Mesenchymal stem cell (in vitro differentiated cells and primary cell): ENCODE measurements around the gene C2.

Experiments
- DNase-seq: peaks from one replicate; pipeline ENCODE4 v3.0.0-alpha.2; 2013
- H2AFZ ChIP-seq: one replicate; pipeline ENCODE4 v1.6.1; 2013; ENCODE audit warnings: low read depth, mild to moderate bottlenecking, control low read depth, inconsistent platforms, low read length, moderate library complexity
- H2AK5ac ChIP-seq: 2 replicates; pipeline ENCODE4 v1.6.1; 2013; ENCODE audit warnings: low read length, moderate library complexity, mild to moderate bottlenecking, inconsistent platforms; ENCODE audit not compliant: severe bottlenecking
- H2BK120ac ChIP-seq: one replicate; pipeline ENCODE4 v1.6.1; 2013; ENCODE audit warnings: low read depth, mild to moderate bottlenecking, inconsistent platforms, low read length, moderate library complexity
- H2BK12ac ChIP-seq, 2 experiments: one replicate each; pipeline ENCODE4 v1.6.1; 2013; ENCODE audit warnings: inconsistent platforms in 2 of 2, low read length in 2 of 2, mild to moderate bottlenecking in 2 of 2, moderate library complexity in 2 of 2, control low read depth in 1 of 2
- H2BK15ac ChIP-seq: one replicate; pipeline ENCODE4 v1.6.1; 2013; ENCODE audit warnings: mild to moderate bottlenecking, low read depth, inconsistent platforms; ENCODE audit not compliant: poor library complexity, severe bottlenecking
- H2BK5ac ChIP-seq: 2 replicates; pipeline ENCODE4 v1.6.1; 2013; ENCODE audit warnings: low read depth, mild to moderate bottlenecking, low read length, control low read depth, inconsistent platforms; ENCODE audit not compliant: poor library complexity, severe bottlenecking
- H3K14ac ChIP-seq, 2 experiments: one replicate each; pipeline ENCODE4 v1.6.1; 2013; ENCODE audit warnings: inconsistent platforms in 2 of 2, low read length in 2 of 2, control low read depth in 1 of 2, mild to moderate bottlenecking in 1 of 2, moderate library complexity in 1 of 2
- H3K18ac ChIP-seq, 2 experiments: one replicate each; pipeline ENCODE4 v1.6.1; 2013; ENCODE audit warnings: inconsistent platforms in 2 of 2, low read length in 2 of 2, control low read depth in 1 of 2, low read depth in 1 of 2, mild to moderate bottlenecking in 1 of 2
- H3K23ac ChIP-seq, 2 experiments: one replicate each; pipeline ENCODE4 v1.6.1; 2013; ENCODE audit warnings: inconsistent platforms in 2 of 2, low read length in 2 of 2, mild to moderate bottlenecking in 2 of 2, moderate library complexity in 2 of 2, control low read depth in 1 of 2
- H3K27ac ChIP-seq: 2 replicates; pipeline ENCODE4 v1.5.1; 2013; ENCODE audit warnings: mild to moderate bottlenecking, moderate library complexity, low read length, control low read depth, inconsistent platforms; ENCODE audit not compliant: poor library complexity, severe bottlenecking
- H3K27me3 ChIP-seq, 2 experiments: 2 replicates each; pipeline versions ENCODE4 v1.6.1 to v1.7.0; 2013; ENCODE audit warnings: low read length in 2 of 2, mild to moderate bottlenecking in 2 of 2, moderate library complexity in 2 of 2, control low read depth in 1 of 2, inconsistent platforms in 1 of 2; ENCODE audit not compliant: control insufficient read depth in 1 of 2, insufficient read depth in 1 of 2
- H3K36me3 ChIP-seq, 2 experiments: 2 replicates each; pipeline versions ENCODE4 v1.6.1 to v1.7.0; 2013; ENCODE audit warnings: low read length in 2 of 2, control low read depth in 1 of 2, inconsistent platforms in 1 of 2, low read depth in 1 of 2, mild to moderate bottlenecking in 1 of 2; ENCODE audit not compliant: insufficient read depth in 2 of 2, control insufficient read depth in 1 of 2
- H3K4ac ChIP-seq, 2 experiments: one replicate each; pipeline ENCODE4 v1.6.1; 2013; ENCODE audit warnings: inconsistent platforms in 2 of 2, low read length in 2 of 2, mild to moderate bottlenecking in 2 of 2, moderate library complexity in 2 of 2, control low read depth in 1 of 2, low read depth in 1 of 2
- H3K4me1 ChIP-seq: 2 replicates; pipeline ENCODE4 v1.6.1; 2013; ENCODE audit warnings: low read depth, low read length, control low read depth; ENCODE audit not compliant: control insufficient read depth, insufficient read depth
- H3K4me2 ChIP-seq: 2 replicates; pipeline ENCODE4 v1.6.1; 2013; ENCODE audit warnings: low read length, mild to moderate bottlenecking, inconsistent platforms; ENCODE audit not compliant: poor library complexity, severe bottlenecking
- H3K4me3 ChIP-seq, 2 experiments: 2 replicates each; pipeline versions ENCODE4 v1.5.1 to v1.7.0; 2013; ENCODE audit warnings: low read length in 2 of 2, mild to moderate bottlenecking in 2 of 2, control low read depth in 1 of 2, low read depth in 1 of 2; ENCODE audit not compliant: insufficient read depth in 1 of 2
- H3K79me1 ChIP-seq: replicated peaks from 2 replicates; pipeline ENCODE4 v1.6.1; 2013; ENCODE audit warnings: mild to moderate bottlenecking, control low read depth, low read length, inconsistent platforms; ENCODE audit not compliant: poor library complexity, severe bottlenecking
- H3K9ac ChIP-seq: 2 replicates; pipeline ENCODE4 v1.7.0; 2013; ENCODE audit warnings: mild to moderate bottlenecking, low read length, moderate library complexity
- H3K9me3 ChIP-seq: 2 replicates; pipeline ENCODE4 v1.7.0; 2013; ENCODE audit warnings: mild to moderate bottlenecking, low read length; ENCODE audit not compliant: control insufficient read depth
- H4K8ac ChIP-seq: one replicate; pipeline ENCODE4 v1.6.1; 2013; ENCODE audit warnings: inconsistent platforms, mild to moderate bottlenecking, low read length, moderate library complexity
- H4K91ac ChIP-seq: one replicate; pipeline ENCODE4 v1.6.1; 2013; ENCODE audit warnings: mild to moderate bottlenecking, low read length, inconsistent platforms
- WGBS: methylation state at CpG from one replicate; pipeline ENCODE4 v1.1.7; 2013; ENCODE audit warnings: mixed read lengths; 5-methylcytosine and 5-hydroxymethylcytosine counted together

The C2 gene

DNA sequence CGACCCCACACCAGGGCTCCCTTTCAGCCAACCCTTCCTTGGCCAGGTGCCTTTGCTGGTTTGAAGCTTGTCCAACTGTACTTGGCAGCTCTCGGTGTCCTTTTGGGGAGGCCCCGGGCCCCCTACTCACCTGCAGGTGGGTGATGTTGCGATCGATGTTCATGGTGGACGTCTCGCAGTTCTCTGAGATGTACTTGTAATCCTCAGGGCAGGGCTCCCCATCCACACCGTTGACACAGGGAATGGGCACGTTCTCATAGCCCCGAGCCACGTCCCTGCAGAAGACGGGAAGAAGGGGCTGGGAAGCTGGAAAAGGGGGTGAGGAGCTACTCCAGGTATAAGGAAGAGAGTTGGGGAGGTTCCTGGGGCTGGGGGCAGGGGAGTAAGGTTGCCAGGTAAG is 43.8 kb upstream of the C2 start:
- Histone ChIP-seq H3K27me3 (no peaks in the 10 kb centered on the region), H2AFZ (no peak overlapping the region), H3K9ac (no peak overlapping the region), H2AK5ac (no peak overlapping the region), H3K4me1 (peaks cover 9% of the 10 kb centered on the region), H3K4me3 (no peak overlapping the region), H3K4ac (no peak overlapping the region), H3K27ac (no peak overlapping the region), H3K79me1 (peaks cover 2% of the 10 kb centered on the region), H3K23ac (no peak overlapping the region), H2BK15ac (no peak overlapping the region), H3K4me2 (no peak overlapping the region), H3K14ac (no peak overlapping the region), H2BK120ac (no peak overlapping the region), H3K36me3 (peaks cover 85 to 87% of the 10 kb centered on the region in 2 experiments), H2BK12ac (no peak overlapping the region), H2BK5ac (no peak overlapping the region), H4K91ac (no peak overlapping the region), H3K18ac (no peak overlapping the region), H3K9me3 (no peaks in the 10 kb centered on the region), H4K8ac (no peak overlapping the region)
- 97% methylated on average over 12 of the region's 12 CpGs for WGBS
- no peak for DNase-seq

GRCh38 chr6:31884528-31885035 is 42.9 kb upstream of the C2 start:
- Histone ChIP-seq H3K18ac (no peak overlapping the region), H2BK15ac (no peak overlapping the region), H2AK5ac (no peak overlapping the region), H4K8ac (no peak overlapping the region), H3K27me3 (no peaks in the 10 kb centered on the region), H4K91ac (no peak overlapping the region), H3K9ac (no peak overlapping the region), H3K36me3 (peaks cover 85 to 94% of the 10 kb centered on the region in 2 experiments), H3K4ac (no peak overlapping the region), H3K4me2 (no peak overlapping the region), H3K79me1 (peaks cover 7% of the 10 kb centered on the region), H2BK120ac (no peak overlapping the region), H3K4me1 (peaks cover 9% of the 10 kb centered on the region), H3K14ac (no peak overlapping the region), H3K27ac (no peak overlapping the region), H2BK12ac (no peak overlapping the region), H3K23ac (no peak overlapping the region), H2BK5ac (no peak overlapping the region), H2AFZ (no peak overlapping the region), H3K4me3 (no peak overlapping the region), H3K9me3 (no peaks in the 10 kb centered on the region)
- no peak for DNase-seq
- WGBS: 98% methylated on average over 22 of the region's 22 CpGs

- 96% methylated on average over 18 of the region's 18 CpGs for WGBS
- Histone ChIP-seq H3K79me1 (peaks cover 7% of the 10 kb centered on the region), H3K4ac (no peak overlapping the region), H2BK120ac (no peak overlapping the region), H3K36me3 (peaks cover 66 to 86% of the 10 kb centered on the region in 2 experiments), H4K91ac (no peak overlapping the region), H3K27me3 (no peaks in the 10 kb centered on the region), H3K9me3 (no peaks in the 10 kb centered on the region), H3K14ac (no peak overlapping the region), H3K18ac (no peak overlapping the region), H3K23ac (no peak overlapping the region), H3K9ac (no peak overlapping the region), H3K4me3 (no peak overlapping the region), H2BK5ac (no peak overlapping the region), H2BK15ac (no peak overlapping the region), H3K27ac (no peak overlapping the region), H2AK5ac (no peak overlapping the region), H2AFZ (no peak overlapping the region), H2BK12ac (no peak overlapping the region), H4K8ac (no peak overlapping the region), H3K4me2 (no peak overlapping the region), H3K4me1 (peaks cover 9% of the 10 kb centered on the region)
- no peak for DNase-seq
Observed at GRCh38 chr6:31886541-31886991, 41.0 kb upstream of the C2 start.

- WGBS: 95% methylated on average over 18 of the region's 19 CpGs
- H3K79me1 ChIP-seq: peaks cover 10% of the 10 kb centered on the region
- no peak overlapping the region for H3K14ac ChIP-seq
- no peak overlapping the region for H2AFZ ChIP-seq
- no peak overlapping the region for H3K4ac ChIP-seq
- no peak overlapping the region for H3K9ac ChIP-seq
- no peak overlapping the region for H4K8ac ChIP-seq
- no peak overlapping the region for H2BK12ac ChIP-seq
- no peak for DNase-seq
- H2BK5ac ChIP-seq: no peak overlapping the region
- no peak overlapping the region for H3K18ac ChIP-seq
- H3K4me1 ChIP-seq: peaks cover 6% of the 10 kb centered on the region
- no peaks in the 10 kb centered on the region for H3K9me3 ChIP-seq
- H3K27me3 ChIP-seq: no peaks in the 10 kb centered on the region
- H2BK15ac ChIP-seq: no peak overlapping the region
- H2AK5ac ChIP-seq: no peak overlapping the region
- no peak overlapping the region for H3K4me2 ChIP-seq
- no peak overlapping the region for H3K23ac ChIP-seq
- H3K27ac ChIP-seq: no peak overlapping the region
- no peak overlapping the region for H4K91ac ChIP-seq
- H3K4me3 ChIP-seq: no peak overlapping the region
- no peak overlapping the region for H2BK120ac ChIP-seq
- peaks cover 70 to 89% of the 10 kb centered on the region in 2 experiments for H3K36me3 ChIP-seq
Observed at GRCh38 chr6:31887173-31888007, 40.1 kb upstream of the C2 start.
